ENCODE measurements around the gene DIS3L2.

The DIS3L2 gene

GRCh38 chr2:232216028-232216427 is 254.5 kb downstream of the DIS3L2 start:
- Histone ChIP-seq H2AK5ac (ENCODE audit: low read length) (no peak overlapping the region), H3K27me3 (ENCODE audit: insufficient read depth, low read length, poor library complexity) (no peaks in the 10 kb centered on the region), H3K4me2 (ENCODE audit: low read length) (no peak overlapping the region), H4K8ac (ENCODE audit: low read depth, low read length) (no peak overlapping the region), H3K36me3 (ENCODE audit: control insufficient read depth, insufficient read depth, low read length) (no peaks in the 10 kb centered on the region), H3K27ac (ENCODE audit: low read depth, low read length) (no peak overlapping the region), H3K18ac (ENCODE audit: low read length) (no peak overlapping the region), H4K5ac (ENCODE audit: low read length) (no peak overlapping the region), H3K56ac (ENCODE audit: low read length) (no peak overlapping the region), H3K9ac (ENCODE audit: low read length) (no peak overlapping the region), H2BK120ac (ENCODE audit: low read depth, low read length) (no peak overlapping the region), H2BK15ac (replicated peaks; ENCODE audit: low read depth) (no peak overlapping the region), H3K4me3 (ENCODE audit: low read length) (no peak overlapping the region), H3K4me1 (ENCODE audit: control insufficient read depth, low read depth, low read length) (no peaks in the 10 kb centered on the region), H3K23ac (ENCODE audit: low read length) (no peak overlapping the region), H2BK5ac (ENCODE audit: low read length) (no peak overlapping the region), H3K79me1 (ENCODE audit: low read length) (no peaks in the 10 kb centered on the region), H3K79me2 (ENCODE audit: control insufficient read depth, insufficient read depth, low read length) (no peaks in the 10 kb centered on the region), H3K4ac (ENCODE audit: low read depth, low read length) (no peak overlapping the region)
- whole genome bisulfite sequencing (ENCODE audit: extremely low coverage, insufficient coverage, low lambda C conversion rate), result no CpG with 5 or more reads among the region's 3 CpGs
- no peak for DNase-seq

- Histone ChIP-seq H4K8ac (ENCODE audit: low read depth, low read length) (no peak overlapping the region), H2BK5ac (ENCODE audit: low read length) (no peak overlapping the region), H3K79me2 (ENCODE audit: control insufficient read depth, insufficient read depth, low read length) (no peaks in the 10 kb centered on the region), H3K4ac (ENCODE audit: low read depth, low read length) (no peak overlapping the region), H2AK5ac (ENCODE audit: low read length) (no peak overlapping the region), H2BK15ac (replicated peaks; ENCODE audit: low read depth) (no peak overlapping the region), H3K4me2 (ENCODE audit: low read length) (no peak overlapping the region), H4K5ac (ENCODE audit: low read length) (no peak overlapping the region), H3K56ac (ENCODE audit: low read length) (no peak overlapping the region), H3K27me3 (ENCODE audit: insufficient read depth, low read length, poor library complexity) (no peaks in the 10 kb centered on the region), H3K18ac (ENCODE audit: low read length) (no peak overlapping the region), H2BK120ac (ENCODE audit: low read depth, low read length) (no peak overlapping the region), H3K4me1 (ENCODE audit: control insufficient read depth, low read depth, low read length) (no peaks in the 10 kb centered on the region), H3K79me1 (ENCODE audit: low read length) (no peaks in the 10 kb centered on the region), H3K9ac (ENCODE audit: low read length) (no peak overlapping the region), H3K23ac (ENCODE audit: low read length) (no peak overlapping the region), H3K36me3 (ENCODE audit: control insufficient read depth, insufficient read depth, low read length) (no peaks in the 10 kb centered on the region), H3K4me3 (ENCODE audit: low read length) (no peak overlapping the region), H3K27ac (ENCODE audit: low read depth, low read length) (no peak overlapping the region)
- no peak for DNase-seq
- no CpG with 5 or more reads among the region's 6 CpGs for WGBS (ENCODE audit: extremely low coverage, insufficient coverage, low lambda C conversion rate)
These were observed 257.4 kb downstream of the DIS3L2 start for GRCh38 chr2:232218778-232219495.

- no peaks in the 10 kb centered on the region for H3K36me3 ChIP-seq (ENCODE audit: control insufficient read depth, insufficient read depth, low read length)
- no peak overlapping the region for H3K4me3 ChIP-seq (ENCODE audit: low read length)
- H4K5ac ChIP-seq (ENCODE audit: low read length), result no peak overlapping the region
- no peak overlapping the region for H3K4me2 ChIP-seq (ENCODE audit: low read length)
- no peak overlapping the region for H3K27ac ChIP-seq (ENCODE audit: low read depth, low read length)
- H3K23ac ChIP-seq (ENCODE audit: low read length), result no peak overlapping the region
- no peak overlapping the region for H3K9ac ChIP-seq (ENCODE audit: low read length)
- H3K56ac ChIP-seq (ENCODE audit: low read length), result no peak overlapping the region
- no peak for DNase-seq
- no peak overlapping the region for H2BK120ac ChIP-seq (ENCODE audit: low read depth, low read length)
- H2AK5ac ChIP-seq (ENCODE audit: low read length), result no peak overlapping the region
- H3K79me2 ChIP-seq (ENCODE audit: control insufficient read depth, insufficient read depth, low read length), result no peaks in the 10 kb centered on the region
- WGBS (ENCODE audit: extremely low coverage, insufficient coverage, low lambda C conversion rate), result no CpG with 5 or more reads among the region's 2 CpGs
- H3K27me3 ChIP-seq (ENCODE audit: insufficient read depth, low read length, poor library complexity), result no peaks in the 10 kb centered on the region
- H2BK15ac ChIP-seq (replicated peaks; ENCODE audit: low read depth), result no peak overlapping the region
- no peaks in the 10 kb centered on the region for H3K4me1 ChIP-seq (ENCODE audit: control insufficient read depth, low read depth, low read length)
- H2BK5ac ChIP-seq (ENCODE audit: low read length), result no peak overlapping the region
- H3K79me1 ChIP-seq (ENCODE audit: low read length), result no peaks in the 10 kb centered on the region
- H4K8ac ChIP-seq (ENCODE audit: low read depth, low read length), result no peak overlapping the region
- no peak overlapping the region for H3K4ac ChIP-seq (ENCODE audit: low read depth, low read length)
- H3K18ac ChIP-seq (ENCODE audit: low read length), result no peak overlapping the region
These were observed 258.0 kb downstream of the DIS3L2 start for GRCh38 chr2:232219496-232219870.

- no peak overlapping the region for H2AK5ac ChIP-seq (ENCODE audit: low read length)
- H3K4ac ChIP-seq (ENCODE audit: low read depth, low read length), result no peak overlapping the region
- H2BK5ac ChIP-seq (ENCODE audit: low read length), result no peak overlapping the region
- no peak overlapping the region for H3K4me3 ChIP-seq (ENCODE audit: low read length)
- H3K27ac ChIP-seq (ENCODE audit: low read depth, low read length), result no peak overlapping the region
- no peaks in the 10 kb centered on the region for H3K27me3 ChIP-seq (ENCODE audit: insufficient read depth, low read length, poor library complexity)
- no peak for DNase-seq
- H3K4me1 ChIP-seq (ENCODE audit: control insufficient read depth, low read depth, low read length), result no peaks in the 10 kb centered on the region
- no peak overlapping the region for H3K4me2 ChIP-seq (ENCODE audit: low read length)
- no peak overlapping the region for H4K5ac ChIP-seq (ENCODE audit: low read length)
- H3K18ac ChIP-seq (ENCODE audit: low read length), result no peak overlapping the region
- H3K36me3 ChIP-seq (ENCODE audit: control insufficient read depth, insufficient read depth, low read length), result no peaks in the 10 kb centered on the region
- no peaks in the 10 kb centered on the region for H3K79me1 ChIP-seq (ENCODE audit: low read length)
- H3K79me2 ChIP-seq (ENCODE audit: control insufficient read depth, insufficient read depth, low read length), result no peaks in the 10 kb centered on the region
- WGBS (ENCODE audit: extremely low coverage, insufficient coverage, low lambda C conversion rate), result no CpG with 5 or more reads among the region's 5 CpGs
- no peak overlapping the region for H3K9ac ChIP-seq (ENCODE audit: low read length)
- H2BK15ac ChIP-seq (replicated peaks; ENCODE audit: low read depth), result no peak overlapping the region
- no peak overlapping the region for H4K8ac ChIP-seq (ENCODE audit: low read depth, low read length)
- H2BK120ac ChIP-seq (ENCODE audit: low read depth, low read length), result no peak overlapping the region
- no peak overlapping the region for H3K23ac ChIP-seq (ENCODE audit: low read length)
- no peak overlapping the region for H3K56ac ChIP-seq (ENCODE audit: low read length)
These were observed 258.4 kb downstream of the DIS3L2 start for GRCh38 chr2:232219932-232220331.

GRCh38 chr2:232225429-232225828 is 263.9 kb downstream of the DIS3L2 start:
- no peak overlapping the region for H4K5ac ChIP-seq (ENCODE audit: low read length)
- H3K23ac ChIP-seq (ENCODE audit: low read length), result no peak overlapping the region
- H3K56ac ChIP-seq (ENCODE audit: low read length), result no peak overlapping the region
- no peaks in the 10 kb centered on the region for H3K79me1 ChIP-seq (ENCODE audit: low read length)
- no peak overlapping the region for H3K4ac ChIP-seq (ENCODE audit: low read depth, low read length)
- H3K27ac ChIP-seq (ENCODE audit: low read depth, low read length), result no peak overlapping the region
- no peak overlapping the region for H3K18ac ChIP-seq (ENCODE audit: low read length)
- H3K4me2 ChIP-seq (ENCODE audit: low read length), result no peak overlapping the region
- H4K8ac ChIP-seq (ENCODE audit: low read depth, low read length), result no peak overlapping the region
- no peak overlapping the region for H2BK5ac ChIP-seq (ENCODE audit: low read length)
- no peaks in the 10 kb centered on the region for H3K27me3 ChIP-seq (ENCODE audit: insufficient read depth, low read length, poor library complexity)
- no peak overlapping the region for H2BK120ac ChIP-seq (ENCODE audit: low read depth, low read length)
- H2BK15ac ChIP-seq (replicated peaks; ENCODE audit: low read depth), result no peak overlapping the region
- H2AK5ac ChIP-seq (ENCODE audit: low read length), result no peak overlapping the region
- no peaks in the 10 kb centered on the region for H3K36me3 ChIP-seq (ENCODE audit: control insufficient read depth, insufficient read depth, low read length)
- WGBS (ENCODE audit: extremely low coverage, insufficient coverage, low lambda C conversion rate), result no CpG with 5 or more reads among the region's 2 CpGs
- H3K9ac ChIP-seq (ENCODE audit: low read length), result no peak overlapping the region
- no peak overlapping the region for H3K4me3 ChIP-seq (ENCODE audit: low read length)
- DNase-seq, result no peak
- H3K79me2 ChIP-seq (ENCODE audit: control insufficient read depth, insufficient read depth, low read length), result no peaks in the 10 kb centered on the region
- no peaks in the 10 kb centered on the region for H3K4me1 ChIP-seq (ENCODE audit: control insufficient read depth, low read depth, low read length)

GRCh38 chr2:232225895-232226294 is 264.4 kb downstream of the DIS3L2 start:
- Histone ChIP-seq H3K79me1 (ENCODE audit: low read length) (no peaks in the 10 kb centered on the region), H3K9ac (ENCODE audit: low read length) (no peak overlapping the region), H2AK5ac (ENCODE audit: low read length) (no peak overlapping the region), H3K4me2 (ENCODE audit: low read length) (no peak overlapping the region), H3K36me3 (ENCODE audit: control insufficient read depth, insufficient read depth, low read length) (no peaks in the 10 kb centered on the region), H3K56ac (ENCODE audit: low read length) (no peak overlapping the region), H2BK5ac (ENCODE audit: low read length) (no peak overlapping the region), H3K4ac (ENCODE audit: low read depth, low read length) (no peak overlapping the region), H3K27ac (ENCODE audit: low read depth, low read length) (no peak overlapping the region), H3K23ac (ENCODE audit: low read length) (no peak overlapping the region), H3K79me2 (ENCODE audit: control insufficient read depth, insufficient read depth, low read length) (no peaks in the 10 kb centered on the region), H3K18ac (ENCODE audit: low read length) (no peak overlapping the region), H3K27me3 (ENCODE audit: insufficient read depth, low read length, poor library complexity) (no peaks in the 10 kb centered on the region), H2BK15ac (replicated peaks; ENCODE audit: low read depth) (no peak overlapping the region), H4K5ac (ENCODE audit: low read length) (no peak overlapping the region), H2BK120ac (ENCODE audit: low read depth, low read length) (no peak overlapping the region), H4K8ac (ENCODE audit: low read depth, low read length) (no peak overlapping the region), H3K4me1 (ENCODE audit: control insufficient read depth, low read depth, low read length) (no peaks in the 10 kb centered on the region), H3K4me3 (ENCODE audit: low read length) (no peak overlapping the region)
- no CpG with 5 or more reads among the region's 1 CpG for WGBS (ENCODE audit: extremely low coverage, insufficient coverage, low lambda C conversion rate)
- no peak for DNase-seq
